NCI-H2227 (cell line): Measurements from ENCODE around the gene ATXN7L1.
A peak's percentile ranks its signal among the peaks of the same experiment; 100 is the strongest.

Experiments
- DNase-seq: peaks from one replicate; lab custom pipeline; 2025; ENCODE audit not compliant: unreplicated experiment; lab: John Stamatoyannopoulos, UW

Gene ATXN7L1

DNA sequence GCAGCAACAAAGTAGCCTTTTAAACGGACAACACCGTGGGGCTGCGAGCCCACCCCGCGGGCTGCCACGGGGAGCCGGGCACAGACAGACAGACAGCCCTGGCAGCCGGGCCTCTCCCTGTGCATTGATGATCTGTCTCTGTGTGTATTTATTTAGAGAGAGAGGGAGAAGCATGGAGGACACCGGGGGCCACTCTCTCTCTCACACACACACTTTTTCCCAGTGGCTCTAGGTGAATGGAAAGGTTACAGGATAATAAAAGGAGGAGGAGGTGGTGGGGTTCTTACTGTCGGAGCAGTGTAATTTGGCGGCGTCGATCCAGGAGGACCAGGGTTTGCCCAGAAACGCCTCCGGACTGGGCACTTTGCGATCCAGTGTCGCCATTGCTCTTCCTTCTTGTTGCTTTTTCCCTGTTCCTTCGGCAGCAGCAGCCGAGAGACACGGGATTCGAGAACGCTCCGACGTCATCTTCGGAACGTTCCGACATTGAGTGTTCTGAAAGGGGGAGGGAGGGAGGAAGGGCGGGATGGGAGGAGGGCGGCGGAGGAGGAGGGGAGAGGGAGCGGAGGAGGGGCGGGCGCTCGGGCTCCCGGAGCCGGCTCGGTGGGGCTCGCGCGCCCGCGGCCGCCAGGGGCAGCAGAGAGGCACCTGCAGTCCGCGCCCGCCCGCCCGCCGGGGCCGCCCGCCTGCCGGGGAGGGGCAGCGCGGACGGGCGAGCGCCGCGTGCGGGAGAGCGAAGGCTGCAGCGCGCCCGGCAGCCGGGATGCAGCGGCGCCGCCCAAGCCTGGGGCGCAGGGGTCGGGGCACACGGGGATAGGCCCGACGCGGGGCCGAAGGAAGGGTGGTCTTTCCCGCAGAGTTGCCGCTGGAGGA, at the start of gene ATXN7L1:
TSS of gene ATXN7L1 (minus strand) at position 509 of the 873 bp plus-strand sequence. CDS start at position 468, 41 bp downstream.
- DNase-seq, result peak; percentile 98

- no peak for DNase-seq
Observed at GRCh38 chr7:105926131-105926530, 49.7 kb upstream of the ATXN7L1 start.

- DNase-seq, result no peak
Observed at GRCh38 chr7:105924945-105925344, 48.5 kb upstream of the ATXN7L1 start.

- DNase-seq, result no peak
Observed at GRCh38 chr7:105920766-105921165, 44.4 kb upstream of the ATXN7L1 start.

GRCh38 chr7:105917659-105918058, 41.3 kb upstream of the ATXN7L1 start:
- DNase-seq, result no peak

- DNase-seq, result no peak
Observed at GRCh38 chr7:105916603-105917002, 40.2 kb upstream of the ATXN7L1 start.

- no peak for DNase-seq
Observed at GRCh38 chr7:105913947-105914346, 37.5 kb upstream of the ATXN7L1 start.

GRCh38 chr7:105911961-105912575, 35.7 kb upstream of the ATXN7L1 start:
- DNase-seq, result no peak

GRCh38 chr7:105910172-105910571, 33.8 kb upstream of the ATXN7L1 start:
- no peak for DNase-seq

DNA sequence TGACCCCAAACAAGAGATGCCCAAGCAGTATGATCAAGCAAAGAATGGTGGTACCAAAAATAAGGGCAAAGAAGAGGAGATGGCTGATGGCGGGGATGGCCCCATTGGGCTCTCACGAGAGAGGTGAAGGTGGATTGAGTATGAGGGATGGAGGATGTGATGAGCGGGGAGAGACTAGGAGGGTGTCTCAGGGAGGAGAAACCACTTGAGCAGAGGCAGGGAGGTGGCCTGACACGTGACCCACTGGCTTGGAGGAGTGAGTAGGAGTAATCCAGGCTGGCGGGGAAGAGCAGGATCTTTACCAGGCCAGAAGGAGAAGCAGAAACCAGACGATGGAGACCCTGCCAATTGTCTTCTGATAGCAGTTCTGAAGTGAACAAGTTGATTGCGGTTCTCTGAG, 33.3 kb upstream of the ATXN7L1 start:
- DNase-seq, result no peak

DNA sequence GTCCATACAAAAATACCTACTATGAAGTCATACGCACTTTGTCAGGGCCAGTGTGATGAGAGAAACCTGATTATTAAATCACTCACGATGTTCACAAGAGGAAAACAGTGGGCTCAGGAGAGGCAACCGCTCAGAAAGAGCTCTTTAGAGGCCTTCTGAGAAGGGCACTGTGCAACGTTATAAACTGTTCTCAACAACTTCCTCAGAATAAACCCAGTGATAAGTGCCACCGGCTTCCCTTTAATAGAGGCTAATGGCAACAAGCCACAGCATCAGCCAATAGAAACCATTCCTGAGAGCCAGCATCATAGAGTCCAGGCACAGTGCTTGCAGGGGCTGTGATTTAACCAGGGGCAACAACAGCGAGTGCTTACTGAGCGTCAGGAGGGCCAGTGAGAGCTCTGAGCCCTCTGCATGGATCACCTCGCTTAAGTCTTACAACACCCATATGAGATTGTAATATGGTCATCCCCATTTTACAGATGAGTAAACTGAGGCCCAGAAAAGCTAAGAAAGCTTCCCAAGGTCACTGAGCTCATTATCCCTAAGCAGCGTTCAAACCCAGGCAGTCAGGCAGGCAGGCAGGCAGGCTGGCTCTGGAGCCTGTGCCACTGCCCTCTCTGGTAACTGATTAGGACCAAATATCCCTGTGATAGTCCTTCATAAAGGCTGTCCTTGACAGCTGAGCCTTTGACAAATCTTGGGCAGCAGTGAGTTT, 30.9 kb upstream of the ATXN7L1 start:
- DNase-seq, result peak; percentile 41

GRCh38 chr7:105906695-105907094, 30.3 kb upstream of the ATXN7L1 start:
- no peak for DNase-seq

- DNase-seq, result peak; percentile 11
Observed at GRCh38 chr7:105905910-105906568, 29.6 kb upstream of the ATXN7L1 start.

- no peak for DNase-seq
Observed at GRCh38 chr7:105905209-105905909, 29.0 kb upstream of the ATXN7L1 start.

DNA sequence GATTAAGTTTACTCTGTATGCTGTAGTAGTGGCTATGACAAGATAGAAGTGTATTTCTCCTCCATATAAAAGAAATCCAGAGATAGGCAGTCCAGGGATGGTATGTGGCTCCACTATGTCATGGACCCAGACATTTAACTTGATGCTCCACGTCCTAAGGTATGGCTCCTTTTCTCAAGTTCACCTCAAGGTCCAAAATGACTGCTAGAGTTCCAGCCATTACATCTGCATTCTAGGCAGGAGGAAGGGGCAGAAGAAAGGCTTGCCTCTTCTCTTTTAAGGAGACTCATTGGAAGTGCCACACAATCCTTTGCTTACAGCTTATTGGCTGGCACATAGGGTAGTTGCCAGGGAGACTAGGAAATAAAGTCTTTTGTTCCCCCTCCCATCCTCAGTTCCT, 27.7 kb upstream of the ATXN7L1 start:
- no peak for DNase-seq

DNA sequence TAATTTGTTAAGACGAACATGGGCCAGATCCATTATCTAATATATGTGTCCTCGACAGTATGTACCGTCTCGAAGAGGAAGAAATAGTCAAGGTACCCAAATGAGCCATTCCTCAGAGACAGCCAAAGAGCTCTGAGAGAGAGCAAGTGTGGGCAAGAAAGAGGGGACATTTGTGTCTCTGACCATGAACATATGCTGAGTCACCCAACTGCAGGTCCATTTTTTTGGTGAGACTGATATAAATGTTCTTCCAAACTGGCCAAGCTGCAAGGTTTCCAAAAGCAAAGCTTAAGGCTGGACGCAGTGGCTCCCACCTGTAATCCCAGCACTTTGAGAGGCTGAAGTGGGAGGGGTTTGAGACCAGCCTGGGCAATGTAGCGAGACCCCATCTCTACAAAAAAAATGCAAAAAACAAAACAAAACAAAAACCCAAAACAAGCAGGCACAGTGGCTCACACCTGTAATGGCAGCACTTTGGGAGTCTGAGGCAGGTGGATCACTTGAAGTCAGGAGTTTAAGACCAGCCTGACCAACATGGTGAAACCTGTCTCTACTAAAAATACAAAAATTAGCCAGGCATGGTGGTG, 26.0 kb upstream of the ATXN7L1 start:
- DNase-seq, result no peak

DNA sequence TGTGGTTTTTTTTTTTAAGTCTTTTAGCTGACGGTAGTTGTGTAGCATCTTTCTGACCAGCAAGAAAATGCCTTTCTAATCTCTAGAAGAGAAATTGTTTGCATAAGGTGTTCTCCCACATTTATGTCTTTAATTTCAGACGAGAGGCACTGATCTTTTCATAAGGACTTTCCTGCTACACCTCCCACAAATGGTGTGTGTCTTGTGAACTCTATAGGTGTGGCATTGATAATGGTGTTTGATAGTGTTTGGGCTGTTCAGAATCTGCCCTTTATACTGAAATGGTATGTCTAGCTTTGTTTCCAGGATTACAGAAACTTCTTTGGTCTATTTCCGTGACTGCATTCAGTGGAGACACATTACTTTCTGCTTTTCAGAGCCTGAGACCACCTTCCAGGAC, 21.6 kb upstream of the ATXN7L1 start:
- DNase-seq, result no peak

- peak; percentile 65 for DNase-seq
Observed at GRCh38 chr7:105896407-105896911, 20.1 kb upstream of the ATXN7L1 start.

DNA sequence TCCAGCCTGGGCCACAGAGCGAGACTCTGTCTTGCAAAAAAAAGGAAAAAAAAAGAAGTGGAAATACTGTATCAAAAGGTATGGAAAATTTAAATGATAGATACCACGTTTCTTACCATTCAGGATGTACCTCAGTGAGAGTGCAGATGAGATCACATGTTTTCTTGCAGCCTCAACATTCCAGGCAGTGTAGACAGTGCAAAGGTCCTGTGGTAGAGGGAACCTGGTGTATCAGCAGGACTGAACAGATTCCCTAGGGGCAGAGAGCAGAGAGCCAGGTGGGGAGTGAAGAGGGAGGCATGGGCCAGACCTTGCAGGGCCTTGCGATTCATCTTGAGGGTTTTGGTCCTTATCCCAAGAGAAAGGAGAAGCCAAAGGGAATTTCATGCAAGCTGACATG, 17.7 kb upstream of the ATXN7L1 start:
- no peak for DNase-seq

- no peak for DNase-seq
Observed at GRCh38 chr7:105892387-105892786, 16.0 kb upstream of the ATXN7L1 start.
